Neuronal stem cell (in vitro differentiated cells): ENCODE measurements around the gene MKS1.

Experiments
- DNase-seq: peaks from one replicate; pipeline ENCODE4 v3.0.0-alpha.2; 2013; ENCODE audit warnings: low spot score
- H2AFZ ChIP-seq: one replicate; pipeline ENCODE4 v1.6.1; 2013; ENCODE audit warnings: mild to moderate bottlenecking, low read length, inconsistent platforms
- H2AK5ac ChIP-seq: 2 replicates; pipeline ENCODE4 v1.6.1; 2013; ENCODE audit warnings: low read depth, mild to moderate bottlenecking, inconsistent platforms, low read length, moderate library complexity, mixed read lengths
- H2BK120ac ChIP-seq: 2 replicates; pipeline ENCODE4 v1.6.1; 2013; ENCODE audit warnings: low read depth, mild to moderate bottlenecking, inconsistent platforms, low read length, moderate library complexity, mixed read lengths
- H2BK12ac ChIP-seq: one replicate; pipeline ENCODE4 v1.6.1; 2013; ENCODE audit warnings: low read length, inconsistent platforms
- H2BK15ac ChIP-seq: 2 replicates; pipeline ENCODE4 v1.6.1; 2013; ENCODE audit warnings: mild to moderate bottlenecking, low read length, inconsistent platforms, mixed read lengths
- H2BK5ac ChIP-seq: one replicate; pipeline ENCODE4 v1.6.1; 2013; ENCODE audit warnings: inconsistent platforms, mild to moderate bottlenecking, low read length, moderate library complexity
- H3K14ac ChIP-seq: one replicate; pipeline ENCODE4 v1.6.1; 2013; ENCODE audit warnings: low read length, inconsistent platforms
- H3K18ac ChIP-seq: 2 replicates; pipeline ENCODE4 v1.6.1; 2013; ENCODE audit warnings: low read length, inconsistent platforms
- H3K23ac ChIP-seq: 2 replicates; pipeline ENCODE4 v1.6.1; 2013; ENCODE audit warnings: low read depth, mild to moderate bottlenecking, mixed read lengths, low read length, inconsistent platforms; ENCODE audit not compliant: poor library complexity
- H3K27ac ChIP-seq: replicated peaks from 3 replicates; pipeline ENCODE4 v1.5.1; 2013; ENCODE audit warnings: low read length, inconsistent platforms
- H3K27me3 ChIP-seq, 3 experiments: 2 replicates each; pipeline ENCODE4 v1.6.1; 2013; ENCODE audit warnings: low read length in 3 of 3, mild to moderate bottlenecking in 2 of 3, inconsistent platforms in 1 of 3, low read depth in 1 of 3, mixed read lengths in 1 of 3, moderate library complexity in 1 of 3; ENCODE audit not compliant: control insufficient read depth in 3 of 3, insufficient read depth in 3 of 3
- H3K36me3 ChIP-seq, 2 donors: replicated peaks in 1 of 2; 2 replicates each; pipeline ENCODE4 v1.6.1; 2013; ENCODE audit warnings: low read length in 2 of 2; ENCODE audit not compliant: control insufficient read depth in 2 of 2, insufficient read depth in 2 of 2
- H3K4ac ChIP-seq: 2 replicates; pipeline ENCODE4 v1.6.1; 2013; ENCODE audit warnings: inconsistent platforms, mild to moderate bottlenecking, low read length, moderate library complexity
- H3K4me1 ChIP-seq, 2 donors: 1 replicate in 1 of 2; 2 replicates in 1 of 2; pipeline ENCODE4 v1.6.1; 2013; ENCODE audit warnings: low read length in 2 of 2, low read depth in 1 of 2; ENCODE audit not compliant: control insufficient read depth in 2 of 2, insufficient read depth in 1 of 2
- H3K4me2 ChIP-seq: one replicate; pipeline ENCODE4 v1.6.1; 2013; ENCODE audit warnings: mild to moderate bottlenecking, low read length, inconsistent platforms; ENCODE audit not compliant: insufficient read depth, poor library complexity, severe bottlenecking
- H3K4me3 ChIP-seq, 2 donors: 2 replicates each; pipeline ENCODE4 v1.5.1; 2013; ENCODE audit warnings: low read length in 2 of 2, mild to moderate bottlenecking in 2 of 2, inconsistent platforms in 1 of 2, moderate library complexity in 1 of 2
- H3K79me1 ChIP-seq: one replicate; pipeline ENCODE4 v1.6.1; 2013; ENCODE audit warnings: low read depth, mild to moderate bottlenecking, inconsistent platforms, low read length, moderate library complexity
- H3K9ac ChIP-seq: one replicate; pipeline ENCODE4 v1.6.1; 2013; ENCODE audit warnings: mild to moderate bottlenecking, low read depth, low read length, inconsistent platforms; ENCODE audit not compliant: poor library complexity
- H3K9me3 ChIP-seq, 2 donors: replicated peaks in 1 of 2; 2 replicates each; pipeline versions ENCODE3 to v1.6.1; 2013; ENCODE audit warnings: low read length in 2 of 2, mild to moderate bottlenecking in 2 of 2, inconsistent platforms in 1 of 2, low read depth in 1 of 2, mixed read lengths in 1 of 2, moderate library complexity in 1 of 2; ENCODE audit not compliant: control insufficient read depth in 2 of 2, insufficient read depth in 1 of 2
- H4K8ac ChIP-seq: one replicate; pipeline ENCODE4 v1.6.1; 2013; ENCODE audit warnings: low read depth, mild to moderate bottlenecking, inconsistent platforms, low read length, moderate library complexity
- H4K91ac ChIP-seq: one replicate; pipeline ENCODE4 v1.6.1; 2013; ENCODE audit warnings: low read length, low read depth, mild to moderate bottlenecking, inconsistent platforms; ENCODE audit not compliant: poor library complexity
- WGBS, 2 donors: extraction: QIAGEN DNeasy Blood & Tissue Kit; methylation state at CpG; one replicate each; pipeline ENCODE4 v1.1.7; 2013; ENCODE audit warnings: missing lambda C conversion rate in 2 of 2, mixed read lengths in 1 of 2; ENCODE audit not compliant: insufficient read length in 2 of 2, insufficient replicate concordance in 1 of 2; ENCODE audit errors: extremely low coverage in 2 of 2; 5-methylcytosine and 5-hydroxymethylcytosine counted together

Gene MKS1

DNA sequence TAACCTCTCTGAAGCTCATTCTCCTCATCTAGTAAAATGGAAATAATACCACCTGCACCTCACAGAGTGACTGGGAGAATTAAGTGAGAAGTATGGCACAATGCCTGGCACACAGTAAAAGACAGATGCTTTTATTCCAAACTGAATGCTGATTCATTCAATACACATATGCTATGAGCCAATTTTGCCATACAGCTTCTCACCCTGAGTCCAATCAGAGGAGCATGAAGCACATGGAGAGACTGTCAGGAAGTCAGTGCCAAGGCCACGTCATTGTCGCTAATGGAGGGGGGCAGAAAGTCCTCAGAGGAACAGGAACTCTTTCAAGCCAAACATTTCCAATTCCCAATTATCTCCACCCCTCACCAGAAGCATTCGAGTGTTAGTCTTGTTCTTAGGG lies 11.6 kb downstream of the MKS1 start:
- no peak overlapping the region for H4K91ac ChIP-seq
- no peak overlapping the region for H2BK5ac ChIP-seq
- H3K14ac ChIP-seq: no peak overlapping the region
- H2AK5ac ChIP-seq: no peak overlapping the region
- H3K9ac ChIP-seq: no peak overlapping the region
- no peak overlapping the region for H3K4ac ChIP-seq
- H2BK15ac ChIP-seq: no peak overlapping the region
- H2BK12ac ChIP-seq: no peak overlapping the region
- no peak overlapping the region for H2AFZ ChIP-seq
- no peak overlapping the region for H3K4me3 ChIP-seq
- H3K4me2 ChIP-seq: no peak overlapping the region
- H3K23ac ChIP-seq: no peak overlapping the region
- no peak overlapping the region for H3K27ac ChIP-seq
- H3K18ac ChIP-seq: no peak overlapping the region
- H4K8ac ChIP-seq: no peak overlapping the region
- H3K36me3 ChIP-seq: peaks cover 23 to 67% of the 10 kb centered on the region in 2 donors
- no peaks in the 10 kb centered on the region for H3K27me3 ChIP-seq
- WGBS, 2 donors: no CpG with 5 or more reads among the region's 3 CpGs
- no peak for DNase-seq
- no peaks in the 10 kb centered on the region for H3K4me1 ChIP-seq
- no peak overlapping the region for H2BK120ac ChIP-seq
- H3K79me1 ChIP-seq: no peaks in the 10 kb centered on the region
- H3K9me3 ChIP-seq: no peaks in the 10 kb centered on the region

DNA sequence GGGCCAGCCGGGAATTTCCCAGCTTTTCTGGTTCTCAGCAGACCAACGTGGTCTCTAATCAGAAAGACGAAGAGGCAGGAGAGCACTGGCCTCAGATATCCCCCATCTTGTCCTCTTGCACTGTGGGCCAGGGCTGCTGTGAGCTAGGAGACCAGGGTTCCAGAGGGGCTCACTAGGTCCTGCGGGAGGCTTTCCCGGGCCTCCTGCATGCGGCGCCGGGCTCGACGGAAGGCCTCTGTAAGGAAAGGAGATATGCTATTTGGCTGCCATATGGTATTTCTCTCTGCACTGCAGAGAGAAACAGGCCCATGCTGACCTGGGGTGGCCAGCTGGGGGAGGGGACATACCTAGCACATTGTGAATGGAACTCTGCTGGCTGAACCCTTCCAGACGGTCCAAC lies 13.1 kb downstream of the MKS1 start:
- peaks cover 18 to 52% of the 10 kb centered on the region in 2 donors for H3K36me3 ChIP-seq
- no peak overlapping the region for H2AFZ ChIP-seq
- no peak overlapping the region for H2BK5ac ChIP-seq
- DNase-seq: no peak
- no peak overlapping the region for H3K14ac ChIP-seq
- WGBS, 2 donors: no CpG with 5 or more reads among the region's 11 CpGs
- no peak overlapping the region for H3K18ac ChIP-seq
- no peak overlapping the region for H2BK12ac ChIP-seq
- no peak overlapping the region for H3K27ac ChIP-seq
- H3K4me3 ChIP-seq: no peak overlapping the region
- H3K4me2 ChIP-seq: no peak overlapping the region
- no peak overlapping the region for H3K4ac ChIP-seq
- no peak overlapping the region for H2BK120ac ChIP-seq
- no peaks in the 10 kb centered on the region for H3K79me1 ChIP-seq
- no peak overlapping the region for H3K23ac ChIP-seq
- no peak overlapping the region for H4K8ac ChIP-seq
- no peaks in the 10 kb centered on the region for H3K9me3 ChIP-seq
- H3K4me1 ChIP-seq: no peaks in the 10 kb centered on the region
- no peaks in the 10 kb centered on the region for H3K27me3 ChIP-seq
- no peak overlapping the region for H2BK15ac ChIP-seq
- H4K91ac ChIP-seq: no peak overlapping the region
- H2AK5ac ChIP-seq: no peak overlapping the region
- no peak overlapping the region for H3K9ac ChIP-seq

DNA sequence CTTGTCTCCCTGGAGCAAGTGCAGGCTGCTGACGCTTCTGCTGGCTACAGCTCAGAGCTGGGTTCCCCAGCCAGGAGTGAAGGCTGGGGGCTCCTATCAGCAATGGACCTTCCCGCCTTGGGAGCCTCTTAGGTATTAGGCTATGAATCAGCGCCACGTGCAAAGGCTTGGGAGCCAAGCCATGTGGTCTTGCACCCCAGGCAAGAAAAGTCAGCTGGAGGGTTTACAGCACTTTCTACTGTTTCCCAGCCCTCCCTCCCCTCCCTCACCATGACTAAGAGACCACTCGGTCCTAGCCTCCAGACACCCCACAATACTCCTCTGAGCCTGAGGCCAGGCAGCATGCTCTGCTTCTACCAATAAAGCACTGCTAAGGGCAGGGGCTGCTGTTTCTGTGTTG lies 14.3 kb downstream of the MKS1 start:
- H2AFZ ChIP-seq: no peak overlapping the region
- no peak overlapping the region for H3K27ac ChIP-seq
- no peak overlapping the region for H3K14ac ChIP-seq
- H2AK5ac ChIP-seq: no peak overlapping the region
- no peak overlapping the region for H2BK120ac ChIP-seq
- H3K4ac ChIP-seq: no peak overlapping the region
- no peak overlapping the region for H4K8ac ChIP-seq
- H3K18ac ChIP-seq: no peak overlapping the region
- H3K4me1 ChIP-seq: no peaks in the 10 kb centered on the region
- H3K9ac ChIP-seq: no peak overlapping the region
- H3K4me2 ChIP-seq: no peak overlapping the region
- no peaks in the 10 kb centered on the region for H3K27me3 ChIP-seq
- WGBS, 2 donors: no CpG with 5 or more reads among the region's 5 CpGs
- no peaks in the 10 kb centered on the region for H3K9me3 ChIP-seq
- no peak overlapping the region for H2BK5ac ChIP-seq
- no peak overlapping the region for H2BK15ac ChIP-seq
- DNase-seq: no peak
- H2BK12ac ChIP-seq: no peak overlapping the region
- H3K4me3 ChIP-seq: no peak overlapping the region
- peaks cover 10 to 40% of the 10 kb centered on the region in 2 donors for H3K36me3 ChIP-seq
- H3K23ac ChIP-seq: no peak overlapping the region
- no peaks in the 10 kb centered on the region for H3K79me1 ChIP-seq
- no peak overlapping the region for H4K91ac ChIP-seq

DNA sequence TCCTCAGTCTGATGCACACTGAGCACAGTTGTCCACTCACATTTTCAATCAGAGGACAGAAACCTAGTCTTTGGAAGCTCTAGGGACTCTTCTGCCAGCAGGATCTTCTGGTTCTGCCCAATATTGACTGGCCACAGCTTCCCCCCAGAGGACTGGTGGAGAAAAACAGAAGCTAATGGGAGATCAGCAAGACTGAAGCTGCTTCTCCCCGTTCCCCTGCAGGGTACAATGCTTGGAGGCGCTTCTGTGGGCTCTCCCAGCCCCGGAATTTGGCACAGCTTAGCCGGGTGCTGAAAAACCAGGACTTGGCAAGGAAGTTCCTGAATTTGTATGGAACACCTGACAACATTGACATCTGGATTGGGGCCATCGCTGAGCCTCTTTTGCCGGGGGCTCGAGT lies 16.2 kb downstream of the MKS1 start:
- Histone ChIP-seq H3K9me3 (no peaks in the 10 kb centered on the region), H3K4ac (no peak overlapping the region), H2AK5ac (no peak overlapping the region), H2AFZ (no peak overlapping the region), H2BK120ac (no peak overlapping the region), H2BK12ac (no peak overlapping the region), H4K91ac (no peak overlapping the region), H3K27me3 (peaks cover 0 to 10% (median 0%) of the 10 kb centered on the region in 3 experiments), H4K8ac (no peak overlapping the region), H3K23ac (no peak overlapping the region), H3K9ac (no peak overlapping the region), H3K79me1 (no peaks in the 10 kb centered on the region), H3K4me3 (no peak overlapping the region), H3K27ac (no peak overlapping the region), H3K18ac (no peak overlapping the region), H3K14ac (no peak overlapping the region), H3K36me3 (peaks cover 5 to 26% of the 10 kb centered on the region in 2 donors), H3K4me2 (no peak overlapping the region), H2BK5ac (no peak overlapping the region), H2BK15ac (no peak overlapping the region), H3K4me1 (no peaks in the 10 kb centered on the region)
- no CpG with 5 or more reads among the region's 7 CpGs for WGBS, 2 donors
- no peak for DNase-seq
